ENCODE data around the gene IL22RA1.

DNA sequence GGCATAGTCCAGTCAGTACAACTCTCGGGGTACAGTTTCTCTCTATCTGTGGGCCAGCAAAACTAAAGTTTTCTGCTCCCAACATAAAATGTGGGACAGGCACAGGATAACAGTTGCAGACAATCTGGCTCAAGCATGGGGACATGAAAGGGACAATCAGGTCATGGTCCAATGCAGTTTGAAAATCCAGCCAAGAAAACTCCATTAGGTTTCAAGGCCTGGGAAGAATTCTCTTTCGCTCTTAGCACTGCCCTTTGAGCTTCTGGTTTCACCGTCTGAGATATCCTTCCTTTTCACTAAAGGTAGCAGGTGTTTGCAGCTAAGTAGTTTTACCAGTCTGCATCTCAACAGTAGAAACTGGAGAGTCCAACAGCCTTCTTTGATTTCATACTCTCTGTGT lies 21.1 kb upstream of the IL22RA1 start:
- TF ChIP-seq, protein P1, sequence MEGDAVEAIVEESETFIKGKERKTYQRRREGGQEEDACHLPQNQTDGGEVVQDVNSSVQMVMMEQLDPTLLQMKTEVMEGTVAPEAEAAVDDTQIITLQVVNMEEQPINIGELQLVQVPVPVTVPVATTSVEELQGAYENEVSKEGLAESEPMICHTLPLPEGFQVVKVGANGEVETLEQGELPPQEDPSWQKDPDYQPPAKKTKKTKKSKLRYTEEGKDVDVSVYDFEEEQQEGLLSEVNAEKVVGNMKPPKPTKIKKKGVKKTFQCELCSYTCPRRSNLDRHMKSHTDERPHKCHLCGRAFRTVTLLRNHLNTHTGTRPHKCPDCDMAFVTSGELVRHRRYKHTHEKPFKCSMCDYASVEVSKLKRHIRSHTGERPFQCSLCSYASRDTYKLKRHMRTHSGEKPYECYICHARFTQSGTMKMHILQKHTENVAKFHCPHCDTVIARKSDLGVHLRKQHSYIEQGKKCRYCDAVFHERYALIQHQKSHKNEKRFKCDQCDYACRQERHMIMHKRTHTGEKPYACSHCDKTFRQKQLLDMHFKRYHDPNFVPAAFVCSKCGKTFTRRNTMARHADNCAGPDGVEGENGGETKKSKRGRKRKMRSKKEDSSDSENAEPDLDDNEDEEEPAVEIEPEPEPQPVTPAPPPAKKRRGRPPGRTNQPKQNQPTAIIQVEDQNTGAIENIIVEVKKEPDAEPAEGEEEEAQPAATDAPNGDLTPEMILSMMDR (IDR thresholded peaks at IDR 0.05) = no peak
- no peak for TF ChIP-seq EZH2 (IDR thresholded peaks at IDR 0.05)
